Measurements from ENCODE around the gene FAM200C. TPM values are rescaled to one million over a fixed set of nuclear protein-coding genes. Genes with fewer than 3 reads are reported as not detected.

FAM200C gene
- total RNA-seq, 1 experiment from 2014 or later, result 1.5 TPM

- ChIA-PET POLR2A (ENCODE audit: unreplicated experiment) (no interaction called here), CTCF (no interaction called here)
- H3K36me3 ChIP-seq (ENCODE audit: low read depth, low read length), result peaks cover 48% of the 10 kb centered on the region
Observed at GRCh38 chr5:160427607-160428006, 27.8 kb upstream of the FAM200C start.

DNA sequence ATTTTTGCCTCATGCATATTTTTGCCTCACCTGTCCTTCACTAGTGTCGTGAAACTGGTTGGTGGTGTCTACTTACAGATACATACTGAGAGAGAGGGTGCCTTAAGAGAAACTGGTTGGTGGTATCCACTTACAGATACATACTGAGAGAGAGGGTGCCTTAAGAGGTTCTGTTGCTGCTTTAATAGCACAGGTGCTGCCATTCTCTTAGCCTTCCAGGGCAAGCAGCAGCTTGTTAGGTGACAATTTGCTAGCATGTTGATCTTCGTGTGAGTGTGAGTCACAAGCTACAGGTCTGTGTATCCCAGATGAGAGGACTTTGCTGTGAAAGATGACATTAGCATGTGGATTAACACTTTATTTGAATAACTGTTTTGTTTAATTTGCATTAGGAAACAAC, 23.2 kb upstream of the FAM200C start:
- Histone ChIP-seq H3K4me1 (ENCODE audit: insufficient read depth, low read length) (peaks cover 33% of the 10 kb centered on the region), H3K4me3 (ENCODE audit: low read length) (peak overlapping the region; percentile 93), H3K27me3 (ENCODE audit: low read length) (no peaks in the 10 kb centered on the region), H3K4me2 (ENCODE audit: low read length) (peak overlapping the region; percentile 95), H3K79me2 (ENCODE audit: low read length) (peaks cover 49% of the 10 kb centered on the region), H2AFZ (ENCODE audit: low read length) (no peak overlapping the region), H3K9me3 (ENCODE audit: low read length) (no peaks in the 10 kb centered on the region), H3K9ac (ENCODE audit: low read length) (no peak overlapping the region), H3F3A (ENCODE audit: low read length, unreplicated experiment) (no peaks in the 10 kb centered on the region), H3K27ac (ENCODE audit: low read length) (no peak overlapping the region), H3K9me2 (replicated peaks; ENCODE audit: low read length) (no peaks in the 10 kb centered on the region), H4K20me1 (ENCODE audit: low read length) (0 out of 2 replicates have a peak, but pooled peaks cover 8% of the 10 kb centered on the region), H3K36me3 (ENCODE audit: low read depth, low read length) (peaks cover 35% of the 10 kb centered on the region)
- BruUV-seq (replicated peaks), result no TSS peak
- peak; percentile 46 for DNase-seq
- ATAC-seq, result 0 out of 2 replicates have a peak, but pooled peaks have one; percentile 5
- ChIA-PET POLR2A (ENCODE audit: unreplicated experiment) (no interaction called here), CTCF (no interaction called here)
- no peak for TF ChIP-seq EZH2phosphoT487 (IDR thresholded peaks at IDR 0.05; ENCODE audit: borderline replicate concordance, low read length)
- TF ChIP-seq, protein P1, sequence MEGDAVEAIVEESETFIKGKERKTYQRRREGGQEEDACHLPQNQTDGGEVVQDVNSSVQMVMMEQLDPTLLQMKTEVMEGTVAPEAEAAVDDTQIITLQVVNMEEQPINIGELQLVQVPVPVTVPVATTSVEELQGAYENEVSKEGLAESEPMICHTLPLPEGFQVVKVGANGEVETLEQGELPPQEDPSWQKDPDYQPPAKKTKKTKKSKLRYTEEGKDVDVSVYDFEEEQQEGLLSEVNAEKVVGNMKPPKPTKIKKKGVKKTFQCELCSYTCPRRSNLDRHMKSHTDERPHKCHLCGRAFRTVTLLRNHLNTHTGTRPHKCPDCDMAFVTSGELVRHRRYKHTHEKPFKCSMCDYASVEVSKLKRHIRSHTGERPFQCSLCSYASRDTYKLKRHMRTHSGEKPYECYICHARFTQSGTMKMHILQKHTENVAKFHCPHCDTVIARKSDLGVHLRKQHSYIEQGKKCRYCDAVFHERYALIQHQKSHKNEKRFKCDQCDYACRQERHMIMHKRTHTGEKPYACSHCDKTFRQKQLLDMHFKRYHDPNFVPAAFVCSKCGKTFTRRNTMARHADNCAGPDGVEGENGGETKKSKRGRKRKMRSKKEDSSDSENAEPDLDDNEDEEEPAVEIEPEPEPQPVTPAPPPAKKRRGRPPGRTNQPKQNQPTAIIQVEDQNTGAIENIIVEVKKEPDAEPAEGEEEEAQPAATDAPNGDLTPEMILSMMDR (conservative IDR thresholded peaks at IDR 0.05; ENCODE audit: low read depth, low read length), result no peak
- no peak for TF ChIP-seq EZH2 (IDR thresholded peaks at IDR 0.05; ENCODE audit: low read length, unreplicated experiment)
- intact Hi-C loops (cut with micrococcal nuclease), result loop anchor here (5.0 kb wide), 1 partner anchor 39 kb away; no protein-coding TSS in a partner anchor

More at GRCh38 chr5:160427607-160428006, 27.8 kb upstream of the FAM200C start:
- intact Hi-C loops (cut with micrococcal nuclease), result no loop called here
- H3K79me2 ChIP-seq (ENCODE audit: low read length), result peaks cover 33% of the 10 kb centered on the region
- no peak overlapping the region for H3K9ac ChIP-seq (ENCODE audit: low read length)
- DNase-seq (no peak), ATAC-seq (no peak)
- H3K27ac ChIP-seq (ENCODE audit: low read length), result no peak overlapping the region
- H4K20me1 ChIP-seq (ENCODE audit: low read length), result 0 out of 2 replicates have a peak, but pooled peaks cover 8% of the 10 kb centered on the region
- H3K9me2 ChIP-seq (replicated peaks; ENCODE audit: low read length), result no peaks in the 10 kb centered on the region
- TF ChIP-seq EZH2 (IDR thresholded peaks at IDR 0.05; ENCODE audit: low read length, unreplicated experiment), result no peak
- TF ChIP-seq, protein P1 (conservative IDR thresholded peaks at IDR 0.05; ENCODE audit: low read depth, low read length), result no peak
- TF ChIP-seq EZH2phosphoT487 (IDR thresholded peaks at IDR 0.05; ENCODE audit: borderline replicate concordance, low read length), result no peak
- H3K4me2 ChIP-seq (ENCODE audit: low read length), result no peak overlapping the region
- H2AFZ ChIP-seq (ENCODE audit: low read length), result no peak overlapping the region
- no peak overlapping the region for H3K4me3 ChIP-seq (ENCODE audit: low read length)
- no TSS peak for BruUV-seq (replicated peaks)
- H3K4me1 ChIP-seq (ENCODE audit: insufficient read depth, low read length), result peaks cover 23% of the 10 kb centered on the region
- no peaks in the 10 kb centered on the region for H3F3A ChIP-seq (ENCODE audit: low read length, unreplicated experiment)
- H3K27me3 ChIP-seq (ENCODE audit: low read length), result no peaks in the 10 kb centered on the region
- H3K9me3 ChIP-seq (ENCODE audit: low read length), result no peaks in the 10 kb centered on the region

DNA sequence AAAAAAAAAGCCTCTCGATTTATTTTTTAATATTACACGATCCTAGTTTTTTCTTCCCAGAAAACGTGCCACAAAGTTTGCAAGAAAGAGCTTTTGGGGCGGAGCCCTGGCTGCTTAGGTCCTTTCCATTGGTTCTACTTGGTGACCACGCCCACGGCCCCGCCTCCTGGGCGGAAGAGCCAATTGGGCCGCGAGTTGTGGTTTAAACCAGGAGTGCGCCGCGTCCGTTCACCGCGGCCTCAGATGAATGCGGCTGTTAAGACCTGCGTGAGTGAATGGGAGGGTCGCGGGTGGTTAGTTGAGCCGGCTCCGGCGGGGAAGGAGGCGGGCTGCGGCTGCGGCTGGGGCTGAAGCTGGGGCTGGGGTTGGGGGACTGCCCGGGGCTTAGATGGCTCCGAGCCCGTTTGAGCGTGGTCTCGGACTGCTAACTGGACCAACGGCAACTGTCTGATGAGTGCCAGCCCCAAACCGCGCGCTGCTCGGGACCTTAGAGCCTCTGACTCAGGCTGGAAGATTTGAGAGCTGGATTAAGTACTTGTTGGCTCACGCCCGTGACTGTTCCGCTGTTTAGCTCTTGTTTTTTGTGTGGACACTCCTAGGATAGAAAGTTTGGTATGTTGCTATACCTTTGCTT, 21.9 kb upstream of the FAM200C start, which contains the start of gene PTTG1:
TSS of gene PTTG1 (plus strand) at position 231 of the 634 bp plus-strand sequence. CDS start 458 bp downstream, outside the sequence.
- intact Hi-C loops (cut with micrococcal nuclease), result loop anchor here (5.0 kb wide), 1 partner anchor 41 kb away; no protein-coding TSS in a partner anchor
- Histone ChIP-seq H3K27me3 (ENCODE audit: low read length) (no peaks in the 10 kb centered on the region), H3K4me2 (ENCODE audit: low read length) (peak within 1 kb of the TSS; percentile 95), H3K9ac (ENCODE audit: low read length) (peak within 1 kb of the TSS; percentile 76), H3K79me2 (ENCODE audit: low read length) (peaks cover 63% of the 10 kb centered on the region), H3F3A (ENCODE audit: low read length, unreplicated experiment) (no peaks in the 10 kb centered on the region), H4K20me1 (ENCODE audit: low read length) (0 out of 2 replicates have a peak, but pooled peaks cover 8% of the 10 kb centered on the region), H3K9me3 (ENCODE audit: low read length) (no peaks in the 10 kb centered on the region), H2AFZ (ENCODE audit: low read length) (peak within 1 kb of the TSS; percentile 73), H3K36me3 (ENCODE audit: low read depth, low read length) (peaks cover 25% of the 10 kb centered on the region), H3K9me2 (replicated peaks; ENCODE audit: low read length) (no peaks in the 10 kb centered on the region), H3K4me1 (ENCODE audit: insufficient read depth, low read length) (peaks cover 38% of the 10 kb centered on the region), H3K4me3 (ENCODE audit: low read length) (peak within 1 kb of the TSS; percentile 93), H3K27ac (ENCODE audit: low read length) (peak within 1 kb of the TSS; percentile 50)
- TF ChIP-seq EZH2 (IDR thresholded peaks at IDR 0.05; ENCODE audit: low read length, unreplicated experiment) (no peak), EZH2phosphoT487 (IDR thresholded peaks at IDR 0.05; ENCODE audit: borderline replicate concordance, low read length) (no peak)
- TF ChIP-seq, protein P1 (conservative IDR thresholded peaks at IDR 0.05; ENCODE audit: low read depth, low read length), result no peak
- ChIA-PET POLR2A (ENCODE audit: unreplicated experiment) (interaction anchor here (0.6 to 0.7 kb wide), 2 partner anchors 151 to 869 kb away, joined by 3 to 4 read pairs; no protein-coding TSS in a partner anchor), CTCF (interaction anchor here (0.6 kb wide), 2 partner anchors 18 to 364 kb away, joined by 3 read pairs; no protein-coding TSS in a partner anchor)
- DNase-seq (peak; percentile 98), ATAC-seq (peak; percentile 83)
- TSS peak; percentile 46 for BruUV-seq (replicated peaks)
